ENCODE measurements around the gene SYNGR3. TPM values are rescaled to one million over a fixed set of nuclear protein-coding genes. Genes with fewer than 3 reads are reported as not detected.

The SYNGR3 gene
- total RNA-seq, 1 experiment from 2014 or later, result 11.9 TPM

DNA sequence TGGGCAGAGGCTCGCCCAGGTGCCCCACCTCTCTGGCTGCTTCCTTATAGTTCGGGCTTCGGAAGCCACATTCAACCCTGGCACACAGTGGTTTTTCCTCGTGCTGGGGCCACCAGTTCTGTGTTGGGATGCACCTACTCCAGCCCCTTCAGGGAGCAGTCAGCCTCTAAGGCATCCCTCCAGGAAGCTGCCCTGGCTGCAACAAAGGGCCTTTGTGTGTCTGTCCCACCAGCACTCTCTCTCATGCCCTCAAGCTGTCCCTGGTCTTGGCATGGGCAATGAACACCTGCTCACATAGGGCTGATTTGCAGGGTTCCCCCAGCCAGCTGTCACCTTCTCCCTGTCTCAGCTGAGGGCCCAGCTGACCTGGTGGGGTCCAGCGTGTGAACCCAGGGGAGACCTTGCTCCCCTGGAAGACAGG lies 7.7 kb upstream of the SYNGR3 start:
- Histone ChIP-seq H3K9ac (ENCODE audit: extremely low read depth, insufficient read length, low read length) (no peak overlapping the region), H3K14ac (ENCODE audit: insufficient read depth, low read length) (no peak overlapping the region; the same call in 1 of the 2 replicates), H3K23ac (ENCODE audit: insufficient read length, low read depth, low read length) (no peak overlapping the region), H3K23me2 (ENCODE audit: insufficient read length, low read depth, low read length, poor library complexity, severe bottlenecking) (peaks cover 24% of the 10 kb centered on the region), H3K18ac (ENCODE audit: insufficient read length, low read depth, low read length) (no peak overlapping the region), H3K4me1 (ENCODE audit: insufficient read depth, low read length) (no peaks in the 10 kb centered on the region), H2BK15ac (ENCODE audit: low read depth, low read length) (no peak overlapping the region), H3K27me3 (ENCODE audit: insufficient read depth, low read length) (peaks cover 22% of the 10 kb centered on the region), H3K56ac (ENCODE audit: insufficient read length, low read depth, low read length) (no peak overlapping the region), H3K79me2 (ENCODE audit: insufficient read depth, low read length) (no peaks in the 10 kb centered on the region; the same call in 1 of the 2 replicates), H2AK5ac (ENCODE audit: insufficient read length, low read length) (no peak overlapping the region), H3K4ac (ENCODE audit: low read depth, low read length) (no peak overlapping the region), H2BK20ac (ENCODE audit: low read depth, low read length, poor library complexity, severe bottlenecking) (no peak overlapping the region), H3K9me3 (ENCODE audit: control insufficient read depth, low read depth, low read length) (no peaks in the 10 kb centered on the region), H3K4me2 (ENCODE audit: insufficient read depth, insufficient read length, low read length) (no peak overlapping the region), H4K91ac (ENCODE audit: insufficient read length, low read depth, low read length) (no peak overlapping the region), H3T11ph (ENCODE audit: low read length) (no peak overlapping the region), H2BK5ac (ENCODE audit: insufficient read length, low read length) (no peak overlapping the region), H4K5ac (ENCODE audit: insufficient read length, low read depth, low read length) (no peak overlapping the region), H2AFZ (ENCODE audit: low read length) (no peak overlapping the region), H2BK12ac (ENCODE audit: insufficient read length, low read depth, low read length) (no peak overlapping the region), H4K20me1 (ENCODE audit: control insufficient read depth, insufficient read depth, insufficient read length) (peaks cover 2% of the 10 kb centered on the region), H2BK120ac (ENCODE audit: low read depth, low read length, poor library complexity, severe bottlenecking) (no peak overlapping the region), H4K8ac (replicated peaks; ENCODE audit: insufficient read length, low read depth, low read length) (no peak overlapping the region), H3K79me1 (ENCODE audit: insufficient read depth, low read depth, low read length, poor library complexity, severe bottlenecking) (no peaks in the 10 kb centered on the region), H3K27ac (ENCODE audit: insufficient read length, low read depth, low read length) (no peak overlapping the region)
- H3K4me3 Mint-ChIP-seq, result peak overlapping the region in 1 of 2 experiments; percentile 54; a peak in 1 of 5 replicates
- H3K27me3 Mint-ChIP-seq (ENCODE audit: low read depth), result peaks cover 40% of the 10 kb centered on the region
- H3K4me1 Mint-ChIP-seq, result peaks cover 19 to 26% of the 10 kb centered on the region in 2 experiments
- DNase-seq, result no peak
- no peak overlapping the region for H3K27ac Mint-ChIP-seq
- TF ChIP-seq, protein P1, sequence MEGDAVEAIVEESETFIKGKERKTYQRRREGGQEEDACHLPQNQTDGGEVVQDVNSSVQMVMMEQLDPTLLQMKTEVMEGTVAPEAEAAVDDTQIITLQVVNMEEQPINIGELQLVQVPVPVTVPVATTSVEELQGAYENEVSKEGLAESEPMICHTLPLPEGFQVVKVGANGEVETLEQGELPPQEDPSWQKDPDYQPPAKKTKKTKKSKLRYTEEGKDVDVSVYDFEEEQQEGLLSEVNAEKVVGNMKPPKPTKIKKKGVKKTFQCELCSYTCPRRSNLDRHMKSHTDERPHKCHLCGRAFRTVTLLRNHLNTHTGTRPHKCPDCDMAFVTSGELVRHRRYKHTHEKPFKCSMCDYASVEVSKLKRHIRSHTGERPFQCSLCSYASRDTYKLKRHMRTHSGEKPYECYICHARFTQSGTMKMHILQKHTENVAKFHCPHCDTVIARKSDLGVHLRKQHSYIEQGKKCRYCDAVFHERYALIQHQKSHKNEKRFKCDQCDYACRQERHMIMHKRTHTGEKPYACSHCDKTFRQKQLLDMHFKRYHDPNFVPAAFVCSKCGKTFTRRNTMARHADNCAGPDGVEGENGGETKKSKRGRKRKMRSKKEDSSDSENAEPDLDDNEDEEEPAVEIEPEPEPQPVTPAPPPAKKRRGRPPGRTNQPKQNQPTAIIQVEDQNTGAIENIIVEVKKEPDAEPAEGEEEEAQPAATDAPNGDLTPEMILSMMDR (conservative IDR thresholded peaks at IDR 0.05), result no peak
- peaks cover 0 to 24% (median 20%) of the 10 kb centered on the region in 3 experiments for H3K36me3 Mint-ChIP-seq (ENCODE audit: insufficient read depth in 1 of 3, low read depth in 3 of 3)
- WGBS (ENCODE audit: extremely low coverage, insufficient read length, low lambda C conversion rate), result no CpG with 5 or more reads among the region's 5 CpGs
- H3K9me3 Mint-ChIP-seq, result no peaks in the 10 kb centered on the region
